Mesothelial cell of epicardium (in vitro differentiated cells): Measurements from ENCODE around the gene MFSD2A. TPM values are rescaled to one million over a fixed set of nuclear protein-coding genes. Genes with fewer than 3 reads are reported as not detected.
"Not testable (repeated sequence)": the region's sequence is repeated elsewhere in the genome, so short reads cannot be mapped to it uniquely, and the experiment has no call there.

Experiments used
- DNase-seq, 2 experiments: peaks; one replicate each; pipeline ENCODE4 v3.0.0; 2021; ENCODE audit warnings: low spot score in 2 of 2; ENCODE audit not compliant: unreplicated experiment in 2 of 2
- H3K27ac Mint-ChIP-seq: 2 replicates; pipeline ENCODE4 v1.8.0; 2021; ENCODE audit warnings: mixed read lengths
- H3K27me3 Mint-ChIP-seq: 2 replicates; pipeline ENCODE4 v1.8.0; 2021; ENCODE audit warnings: low read depth, mixed read lengths
- H3K36me3 Mint-ChIP-seq: 2 replicates; pipeline ENCODE4 v1.8.0; 2021; ENCODE audit warnings: mixed read lengths
- H3K4me1 Mint-ChIP-seq: 2 replicates; pipeline ENCODE4 v1.8.0; 2021; ENCODE audit warnings: mixed read lengths
- H3K4me3 Mint-ChIP-seq: 2 replicates; pipeline ENCODE4 v1.8.0; 2021; ENCODE audit warnings: mild to moderate bottlenecking, moderate library complexity, mixed read lengths
- H3K9me3 Mint-ChIP-seq: 2 replicates; pipeline ENCODE4 v1.8.0; 2021; ENCODE audit warnings: mixed read lengths
- total RNA-seq: library from RNA; stranded (reverse); gene quantifications from 3 replicates; pipeline ENCODE4 v1.2.1, GENCODE V29; 2021
- TF ChIP-seq, protein P1 (sequence below): fragments of 200-600 bp; sonication (generic); IDR thresholded peaks from one replicate; pipeline ENCODE4 v1.5.0; 2021; ENCODE audit warnings: antibody characterized with exemption; ENCODE audit not compliant: unreplicated experiment

Gene MFSD2A
- total RNA-seq, 1 donor from 2014 or later, result 6.1 TPM

- Mint-ChIP-seq H3K36me3 (no peaks in the 10 kb centered on the region), H3K9me3 (no peaks in the 10 kb centered on the region), H3K27ac (no peak overlapping the region), H3K4me1 (peaks cover 15% of the 10 kb centered on the region), H3K27me3 (peaks cover 34% of the 10 kb centered on the region), H3K4me3 (no peak overlapping the region)
- no peak for DNase-seq
- TF ChIP-seq, protein P1, sequence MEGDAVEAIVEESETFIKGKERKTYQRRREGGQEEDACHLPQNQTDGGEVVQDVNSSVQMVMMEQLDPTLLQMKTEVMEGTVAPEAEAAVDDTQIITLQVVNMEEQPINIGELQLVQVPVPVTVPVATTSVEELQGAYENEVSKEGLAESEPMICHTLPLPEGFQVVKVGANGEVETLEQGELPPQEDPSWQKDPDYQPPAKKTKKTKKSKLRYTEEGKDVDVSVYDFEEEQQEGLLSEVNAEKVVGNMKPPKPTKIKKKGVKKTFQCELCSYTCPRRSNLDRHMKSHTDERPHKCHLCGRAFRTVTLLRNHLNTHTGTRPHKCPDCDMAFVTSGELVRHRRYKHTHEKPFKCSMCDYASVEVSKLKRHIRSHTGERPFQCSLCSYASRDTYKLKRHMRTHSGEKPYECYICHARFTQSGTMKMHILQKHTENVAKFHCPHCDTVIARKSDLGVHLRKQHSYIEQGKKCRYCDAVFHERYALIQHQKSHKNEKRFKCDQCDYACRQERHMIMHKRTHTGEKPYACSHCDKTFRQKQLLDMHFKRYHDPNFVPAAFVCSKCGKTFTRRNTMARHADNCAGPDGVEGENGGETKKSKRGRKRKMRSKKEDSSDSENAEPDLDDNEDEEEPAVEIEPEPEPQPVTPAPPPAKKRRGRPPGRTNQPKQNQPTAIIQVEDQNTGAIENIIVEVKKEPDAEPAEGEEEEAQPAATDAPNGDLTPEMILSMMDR, result no peak
Observed at GRCh38 chr1:39958403-39959200, 3.7 kb downstream of the MFSD2A start.

GRCh38 chr1:39959651-39960333, 4.8 kb downstream of the MFSD2A start:
- Mint-ChIP-seq H3K27ac (no peak overlapping the region), H3K4me3 (no peak overlapping the region), H3K9me3 (no peaks in the 10 kb centered on the region), H3K4me1 (peaks cover 15% of the 10 kb centered on the region), H3K36me3 (peaks cover 1% of the 10 kb centered on the region), H3K27me3 (peaks cover 24% of the 10 kb centered on the region)
- TF ChIP-seq, protein P1, result no peak
- DNase-seq, result no peak

DNA sequence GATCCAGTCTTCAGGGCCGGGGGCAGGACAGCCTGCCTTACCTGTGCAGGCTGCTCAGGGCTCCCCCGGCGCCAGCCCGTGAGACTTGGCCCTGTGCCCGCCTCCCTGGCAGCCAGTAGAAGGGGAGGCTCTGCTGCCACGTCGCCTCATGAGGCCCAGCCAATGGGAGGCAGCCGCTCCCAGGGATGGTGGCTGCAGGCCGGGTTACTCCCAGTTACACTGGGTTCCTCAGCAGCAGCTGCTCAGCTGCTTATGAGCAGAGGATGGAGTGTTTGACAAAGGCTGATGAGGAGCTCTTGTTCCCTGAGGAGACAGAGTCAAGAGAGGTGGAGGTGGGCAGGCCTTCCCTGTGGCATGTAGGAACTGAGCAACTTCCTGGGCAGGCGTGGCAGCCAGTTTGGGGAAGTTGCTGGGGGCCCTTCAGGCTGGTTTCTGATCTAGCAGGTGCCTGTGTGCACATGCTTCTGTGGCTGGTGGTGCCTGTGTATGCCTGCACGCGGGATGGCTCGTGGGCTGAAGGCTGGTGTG, 5.5 kb downstream of the MFSD2A start:
- peaks cover 22% of the 10 kb centered on the region for H3K27me3 Mint-ChIP-seq
- TF ChIP-seq, protein P1, result no peak
- H3K4me1 Mint-ChIP-seq, result peaks cover 13% of the 10 kb centered on the region
- no peaks in the 10 kb centered on the region for H3K9me3 Mint-ChIP-seq
- H3K27ac Mint-ChIP-seq, result no peak overlapping the region
- no peak for DNase-seq
- H3K4me3 Mint-ChIP-seq, result no peak overlapping the region
- H3K36me3 Mint-ChIP-seq, result peaks cover 1% of the 10 kb centered on the region

DNA sequence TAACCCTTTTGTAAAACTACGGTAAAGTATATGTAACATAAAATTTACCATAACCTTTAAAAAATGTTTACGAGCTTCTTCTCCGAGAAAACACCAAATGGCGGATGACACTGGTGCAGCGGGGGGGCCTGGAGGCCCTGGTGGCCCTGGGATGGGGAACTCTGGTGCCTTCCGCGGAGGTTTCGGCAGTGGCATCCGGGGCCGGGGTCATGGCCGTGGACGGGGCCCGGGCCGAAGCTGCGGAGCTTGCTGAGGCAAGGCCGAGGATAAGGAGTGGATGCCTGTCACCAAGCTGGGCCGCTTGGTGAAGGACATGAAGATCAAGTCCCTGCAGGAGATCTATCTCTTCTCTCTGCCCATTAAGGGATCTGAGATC, 7.5 kb downstream of the MFSD2A start:
- H3K27ac Mint-ChIP-seq, result no peak overlapping the region
- DNase-seq, result no peak
- TF ChIP-seq, protein P1, result no peak
- H3K36me3 Mint-ChIP-seq, result peaks cover 1% of the 10 kb centered on the region
- no peaks in the 10 kb centered on the region for H3K9me3 Mint-ChIP-seq
- peaks cover 3% of the 10 kb centered on the region for H3K4me1 Mint-ChIP-seq
- peaks cover 7% of the 10 kb centered on the region for H3K27me3 Mint-ChIP-seq
- no peak overlapping the region for H3K4me3 Mint-ChIP-seq

DNA sequence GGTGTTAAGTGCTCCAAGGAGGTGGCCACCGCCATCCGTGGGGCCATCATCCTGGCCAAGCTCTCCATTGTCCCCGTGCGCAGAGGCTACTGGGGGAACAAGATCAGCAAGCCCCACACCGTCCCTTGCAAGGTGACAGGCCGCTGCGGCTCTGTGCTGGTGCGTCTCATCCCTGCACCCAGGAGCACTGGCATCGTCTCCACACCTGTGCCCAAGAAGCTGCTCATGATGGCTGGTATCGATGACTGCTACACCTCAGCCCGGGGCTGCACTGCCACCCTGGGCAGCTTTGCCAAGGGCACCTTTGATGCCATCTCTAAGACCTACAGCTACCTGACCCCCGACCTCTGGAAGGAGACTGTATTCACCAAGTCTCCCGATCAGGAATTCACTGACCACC, 8.0 kb downstream of the MFSD2A start:
- H3K27ac Mint-ChIP-seq, H3K9me3 Mint-ChIP-seq, DNase-seq, H3K27me3 Mint-ChIP-seq, H3K4me1 Mint-ChIP-seq, H3K4me3 Mint-ChIP-seq, H3K36me3 Mint-ChIP-seq: not testable (repeated sequence)

DNA sequence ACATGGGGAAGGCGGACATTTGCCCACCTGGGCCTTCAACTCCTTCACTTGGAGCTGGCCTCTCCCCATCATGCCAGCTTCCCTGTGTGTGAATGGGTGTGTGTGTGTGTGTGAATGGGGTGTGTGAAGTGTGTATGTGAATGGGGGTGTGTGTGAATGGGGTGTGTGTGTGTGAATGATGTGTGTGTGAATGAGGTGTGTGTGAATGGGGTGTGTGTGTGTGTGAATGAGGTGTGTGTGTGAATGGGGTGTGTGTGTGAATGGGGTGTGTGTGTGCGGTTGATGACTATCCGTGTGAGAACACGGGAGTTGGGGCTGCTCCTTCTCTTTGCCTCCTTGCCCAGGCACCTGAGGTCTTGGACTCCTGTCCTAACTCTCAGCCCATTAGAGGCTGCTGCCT, 9.6 kb downstream of the MFSD2A start:
- TF ChIP-seq, protein P1, result no peak
- H3K9me3 Mint-ChIP-seq, result no peaks in the 10 kb centered on the region
- peaks cover 1% of the 10 kb centered on the region for H3K36me3 Mint-ChIP-seq
- no peak overlapping the region for H3K27ac Mint-ChIP-seq
- DNase-seq, result no peak
- no peaks in the 10 kb centered on the region for H3K4me1 Mint-ChIP-seq
- no peaks in the 10 kb centered on the region for H3K27me3 Mint-ChIP-seq
- no peak overlapping the region for H3K4me3 Mint-ChIP-seq
